ENCODE measurements around the gene FAM187B.

Gene FAM187B

GRCh38 chr19:35264268-35265125 lies 36.0 kb upstream of the FAM187B start:
- DNase-seq (ENCODE audit: low read depth), result no peak
- H3K4me3 ChIP-seq (ENCODE audit: low read depth, low read length), result no peak overlapping the region
- TF ChIP-seq CTCF (IDR thresholded peaks at IDR 0.05; ENCODE audit: low read depth, low read length), result no peak
- TF ChIP-seq MAX (IDR thresholded peaks at IDR 0.05; ENCODE audit: low read depth, low read length), result no peak
- TF ChIP-seq MYC (IDR thresholded peaks at IDR 0.05; ENCODE audit: low read depth, low read length), result no peak
- TF ChIP-seq POLR2A (IDR thresholded peaks at IDR 0.05; ENCODE audit: extremely low read depth, insufficient read length), result no peak

DNA sequence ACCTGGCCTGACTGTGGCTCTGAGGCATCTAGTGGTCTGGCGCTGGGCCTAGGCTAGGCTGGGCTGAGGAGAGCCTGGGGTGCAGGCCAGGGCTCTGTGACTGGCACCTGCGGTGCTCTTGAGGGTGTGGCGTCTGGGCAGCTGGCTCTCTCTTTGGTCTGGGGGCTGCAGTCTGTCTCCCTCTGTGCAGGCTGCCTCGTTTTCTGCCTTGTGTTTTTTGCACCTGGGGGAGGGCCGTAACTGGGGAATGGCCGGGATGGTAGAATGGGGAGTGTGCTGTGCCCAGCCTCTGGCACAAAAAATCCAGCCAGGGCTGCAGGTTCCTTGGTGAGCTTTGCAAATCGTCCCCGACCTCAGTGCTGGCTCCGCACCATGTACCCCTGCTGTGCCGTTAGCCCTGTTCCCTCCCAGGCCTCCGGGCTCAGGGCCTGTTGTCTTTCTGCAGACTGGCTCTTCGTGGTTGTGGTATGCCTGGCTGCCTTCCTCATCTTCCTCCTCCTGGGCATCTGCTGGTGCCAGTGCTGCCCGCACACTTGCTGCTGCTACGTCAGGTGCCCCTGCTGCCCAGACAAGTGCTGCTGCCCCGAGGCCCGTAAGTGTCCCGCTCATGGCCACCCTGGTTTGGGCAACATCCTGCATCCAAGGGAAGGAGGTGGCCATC lies 33.7 kb upstream of the FAM187B start:
- DNase-seq (ENCODE audit: low read depth), result no peak
- H3K4me3 ChIP-seq (ENCODE audit: low read depth, low read length), result no peak overlapping the region
- TF ChIP-seq MAX (IDR thresholded peaks at IDR 0.05; ENCODE audit: low read depth, low read length), result no peak
- TF ChIP-seq CTCF (IDR thresholded peaks at IDR 0.05; ENCODE audit: low read depth, low read length), result no peak
- no peak for TF ChIP-seq MYC (IDR thresholded peaks at IDR 0.05; ENCODE audit: low read depth, low read length)
- no peak for TF ChIP-seq POLR2A (IDR thresholded peaks at IDR 0.05; ENCODE audit: extremely low read depth, insufficient read length)

- no peak for TF ChIP-seq MAX (IDR thresholded peaks at IDR 0.05; ENCODE audit: low read depth, low read length)
- no peak for TF ChIP-seq MYC (IDR thresholded peaks at IDR 0.05; ENCODE audit: low read depth, low read length)
- no peak for TF ChIP-seq CTCF (IDR thresholded peaks at IDR 0.05; ENCODE audit: low read depth, low read length)
- TF ChIP-seq POLR2A (IDR thresholded peaks at IDR 0.05; ENCODE audit: extremely low read depth, insufficient read length), result no peak
- H3K4me3 ChIP-seq (ENCODE audit: low read depth, low read length), result no peak overlapping the region
- DNase-seq (ENCODE audit: low read depth), result no peak
Observed at GRCh38 chr19:35261356-35262100, 33.0 kb upstream of the FAM187B start.

DNA sequence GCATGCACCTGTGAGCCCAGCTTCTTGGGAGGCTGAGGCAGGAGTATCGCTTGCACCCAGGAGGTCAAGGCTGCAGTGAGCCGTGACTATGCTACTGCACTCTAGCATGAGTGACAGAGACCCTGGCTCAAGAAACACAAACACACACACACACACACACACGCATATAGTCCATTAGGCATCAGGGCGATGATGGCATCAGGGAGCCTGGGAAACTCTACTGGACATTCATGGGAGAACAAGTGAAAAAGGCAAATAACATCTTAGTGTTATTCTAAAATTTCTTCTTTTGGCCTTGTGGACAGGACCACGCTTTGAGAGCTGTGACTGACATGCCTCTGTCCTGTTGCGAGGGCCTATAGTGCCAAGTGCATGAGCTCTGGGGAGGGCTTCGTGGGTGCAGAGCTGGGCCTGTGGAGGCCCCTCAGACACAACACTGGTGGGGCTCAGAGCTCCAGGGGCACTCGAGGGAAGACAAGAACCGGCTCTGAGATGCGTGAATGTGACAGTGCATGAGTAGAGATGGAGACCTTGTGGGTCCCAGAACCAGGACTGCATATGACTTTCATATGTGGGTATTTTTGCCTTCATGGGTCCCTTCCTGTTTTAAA lies 32.3 kb upstream of the FAM187B start:
- DNase-seq (ENCODE audit: low read depth), result no peak
- no peak overlapping the region for H3K4me3 ChIP-seq (ENCODE audit: low read depth, low read length)
- no peak for TF ChIP-seq MAX (IDR thresholded peaks at IDR 0.05; ENCODE audit: low read depth, low read length)
- TF ChIP-seq POLR2A (IDR thresholded peaks at IDR 0.05; ENCODE audit: extremely low read depth, insufficient read length), result no peak
- no peak for TF ChIP-seq CTCF (IDR thresholded peaks at IDR 0.05; ENCODE audit: low read depth, low read length)
- TF ChIP-seq MYC (IDR thresholded peaks at IDR 0.05; ENCODE audit: low read depth, low read length), result no peak

DNA sequence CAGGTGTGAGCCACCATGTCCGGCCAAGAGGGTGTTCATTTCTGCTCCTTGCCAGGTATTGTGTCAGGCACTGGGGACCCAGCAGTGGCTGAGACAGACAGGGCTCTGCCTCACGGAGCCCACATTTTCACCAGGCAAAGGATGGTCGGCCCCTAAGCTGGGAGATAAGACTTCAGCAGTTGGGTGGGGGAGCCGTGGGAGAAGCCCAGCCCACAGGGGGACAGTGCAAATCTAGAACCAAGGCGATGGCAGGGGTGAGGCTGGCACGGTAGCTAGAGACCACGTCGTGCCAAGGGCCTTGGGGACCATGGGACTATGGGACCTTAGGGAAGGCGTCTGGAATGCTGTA lies 28.5 kb upstream of the FAM187B start:
- H3K4me3 ChIP-seq (ENCODE audit: low read depth, low read length), result no peak overlapping the region
- TF ChIP-seq MAX (IDR thresholded peaks at IDR 0.05; ENCODE audit: low read depth, low read length), result no peak
- no peak for TF ChIP-seq MYC (IDR thresholded peaks at IDR 0.05; ENCODE audit: low read depth, low read length)
- TF ChIP-seq CTCF (IDR thresholded peaks at IDR 0.05; ENCODE audit: low read depth, low read length), result no peak
- no peak for TF ChIP-seq POLR2A (IDR thresholded peaks at IDR 0.05; ENCODE audit: extremely low read depth, insufficient read length)
- DNase-seq (ENCODE audit: low read depth), result no peak

Data from NB4 (cell line).